Endothelial cell of hepatic sinusoid (primary cell): Measurements from ENCODE around the gene OTUD3.
"Not testable (repeated sequence)": the region's sequence is repeated elsewhere in the genome, so short reads cannot be mapped to it uniquely, and the experiment has no call there.

Experiments used
- in situ Hi-C: cut with HindIII; loops from 2 replicates; pipeline ENCODE4 v1.10.0; 2017; ENCODE audit warnings: low sequenced_read_pairs

Gene OTUD3

GRCh38 chr1:19909392-19909791 lies 27.2 kb downstream of the OTUD3 start:
- in situ Hi-C loops, result no loop called here

- in situ Hi-C loops, result no loop called here
Observed at GRCh38 chr1:19909971-19910370, 27.8 kb downstream of the OTUD3 start.

- in situ Hi-C loops, result no loop called here
Observed at GRCh38 chr1:19910650-19911049, 28.5 kb downstream of the OTUD3 start.

GRCh38 chr1:19918057-19918456 lies 35.9 kb downstream of the OTUD3 start:
- in situ Hi-C loops, result no loop called here

- in situ Hi-C loops, result no loop called here
Observed at GRCh38 chr1:19920132-19920710, 38.0 kb downstream of the OTUD3 start.

GRCh38 chr1:19921310-19921709 lies 39.1 kb downstream of the OTUD3 start:
- in situ Hi-C loops, result no loop called here

GRCh38 chr1:19922015-19922688 lies 40.0 kb downstream of the OTUD3 start:
- in situ Hi-C loops, result no loop called here

- in situ Hi-C loops, result no loop called here
Observed at GRCh38 chr1:19923137-19923952, 41.1 kb downstream of the OTUD3 start, which contains the start of gene PLA2G2E. TSS of gene PLA2G2E (minus strand) at chr1:19923617. CDS start at chr1:19923559, 58 bp downstream.

GRCh38 chr1:19923953-19924346 lies 41.8 kb downstream of the OTUD3 start:
- in situ Hi-C loops, result no loop called here

- in situ Hi-C loops, result no loop called here
Observed at GRCh38 chr1:19925342-19926070, 43.3 kb downstream of the OTUD3 start.

- in situ Hi-C loops, result no loop called here
Observed at GRCh38 chr1:19926296-19927129, 44.3 kb downstream of the OTUD3 start.

- in situ Hi-C loops, result not testable (repeated sequence)
Observed at GRCh38 chr1:19927130-19927421, 44.9 kb downstream of the OTUD3 start.

- in situ Hi-C loops, result no loop called here
Observed at GRCh38 chr1:19932866-19933265, 50.7 kb downstream of the OTUD3 start.

- in situ Hi-C loops, result no loop called here
Observed at GRCh38 chr1:19934336-19934735, 52.1 kb downstream of the OTUD3 start.

GRCh38 chr1:19936061-19936750 lies 54.0 kb downstream of the OTUD3 start:
- in situ Hi-C loops, result no loop called here

GRCh38 chr1:19938472-19938871 lies 56.3 kb downstream of the OTUD3 start:
- in situ Hi-C loops, result no loop called here

GRCh38 chr1:19940486-19941205 lies 58.5 kb downstream of the OTUD3 start:
- in situ Hi-C loops, result loop anchor here (10.0 kb wide), 1 partner anchor 214 kb away; no protein-coding TSS in a partner anchor

GRCh38 chr1:19941206-19941568 lies 59.0 kb downstream of the OTUD3 start:
- in situ Hi-C loops, result loop anchor here (10.0 kb wide), 1 partner anchor 214 kb away; no protein-coding TSS in a partner anchor

GRCh38 chr1:19942088-19942487 lies 59.9 kb downstream of the OTUD3 start:
- in situ Hi-C loops, result loop anchor here (10.0 kb wide), 1 partner anchor 213 kb away; no protein-coding TSS in a partner anchor
